CD1c-positive myeloid dendritic cell (primary cell): ENCODE data around the gene TSPYL1.
A peak's percentile ranks its signal among the peaks of the same experiment; 100 is the strongest.
"Not testable (repeated sequence)": the region's sequence is repeated elsewhere in the genome, so short reads cannot be mapped to it uniquely, and the experiment has no call there.

Source experiments
- DNase-seq: peaks from one replicate; pipeline ENCODE4 v3.0.0-alpha.2; 2016; ENCODE audit errors: extremely low spot score

TSPYL1 gene

GRCh38 chr6:116298273-116298672 is 18.5 kb upstream of the TSPYL1 start:
- no peak for DNase-seq

- no peak for DNase-seq
Observed at GRCh38 chr6:116292553-116292952, 12.8 kb upstream of the TSPYL1 start.

GRCh38 chr6:116291701-116292396 is 12.1 kb upstream of the TSPYL1 start:
- no peak for DNase-seq

GRCh38 chr6:116290799-116291198 is 11.1 kb upstream of the TSPYL1 start:
- no peak for DNase-seq

- DNase-seq, result no peak
Observed at GRCh38 chr6:116289876-116290275, 10.1 kb upstream of the TSPYL1 start.

GRCh38 chr6:116287689-116288282 is 8.1 kb upstream of the TSPYL1 start:
- DNase-seq, result peak; percentile 73

- no peak for DNase-seq
Observed at GRCh38 chr6:116286773-116287358, 7.1 kb upstream of the TSPYL1 start.

- not testable (repeated sequence) for DNase-seq
Observed at GRCh38 chr6:116284984-116285383, 5.3 kb upstream of the TSPYL1 start.

- DNase-seq, result no peak
Observed at GRCh38 chr6:116283191-116283590, 3.5 kb upstream of the TSPYL1 start.

- DNase-seq, result no peak
Observed at GRCh38 chr6:116282698-116283097, 3.0 kb upstream of the TSPYL1 start.

- no peak for DNase-seq
Observed at GRCh38 chr6:116280933-116281316, 1.2 kb upstream of the TSPYL1 start.

GRCh38 chr6:116280161-116280932 is 617 bp upstream of the TSPYL1 start:
- no peak for DNase-seq

GRCh38 chr6:116278854-116279231 is 887 bp downstream of the TSPYL1 start:
- DNase-seq, result no peak

- DNase-seq, result no peak
Observed at GRCh38 chr6:116278481-116278829, 1.3 kb downstream of the TSPYL1 start.

- no peak for DNase-seq
Observed at GRCh38 chr6:116277124-116277523, 2.6 kb downstream of the TSPYL1 start.

GRCh38 chr6:116271149-116271708 is 8.5 kb downstream of the TSPYL1 start:
- DNase-seq, result no peak

- DNase-seq, result peak; percentile 83
Observed at GRCh38 chr6:116268589-116269293, 11.0 kb downstream of the TSPYL1 start.

GRCh38 chr6:116267836-116268588 is 11.7 kb downstream of the TSPYL1 start:
- DNase-seq, result no peak

- no peak for DNase-seq
Observed at GRCh38 chr6:116266803-116267202, 12.9 kb downstream of the TSPYL1 start.

- no peak for DNase-seq
Observed at GRCh38 chr6:116265041-116265829, 14.5 kb downstream of the TSPYL1 start.
